Right renal pelvis (tissue), 4 donors: Measurements from ENCODE around the gene RBP4. TPM values are rescaled to one million over a fixed set of nuclear protein-coding genes. Genes with fewer than 3 reads are reported as not detected.
"Not testable (repeated sequence)": the region's sequence is repeated elsewhere in the genome, so short reads cannot be mapped to it uniquely, and the experiment has no call there.

Source experiments
- DNase-seq, 4 donors: peaks; one replicate each; pipeline ENCODE4 v3.0.0-alpha.2; 2013; ENCODE audit warnings: low read depth in 4 of 4, low spot score in 3 of 4, missing footprints in 1 of 4
- polyA plus RNA-seq, 4 donors: library from polyadenylated mRNA; unstranded; fragments of 120-200 nt; gene quantifications; one replicate each; pipeline ENCODE4 v1.2.1, GENCODE V29; 2013; ENCODE audit not compliant: insufficient read length in 4 of 4

The RBP4 gene
- polyA plus RNA-seq, 4 donors = 0.32 to 1.3 (median 0.46) TPM

DNA sequence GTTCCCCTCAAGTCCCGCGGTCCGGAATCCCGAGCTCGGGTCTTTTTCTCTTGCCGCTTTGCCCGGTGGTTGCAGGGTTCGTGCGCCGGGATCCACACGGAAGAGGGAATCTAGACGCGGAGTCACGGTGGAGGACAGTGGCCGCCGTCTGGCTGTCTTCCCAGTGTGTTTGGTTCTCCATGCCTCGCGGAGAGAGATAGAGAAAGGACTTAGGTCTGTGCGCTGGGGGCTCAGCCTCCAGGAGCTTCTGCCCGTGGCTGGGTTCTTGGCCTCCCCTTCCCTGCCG lies 33.0 kb downstream of the RBP4 start:
- DNase-seq = no peak

DNA sequence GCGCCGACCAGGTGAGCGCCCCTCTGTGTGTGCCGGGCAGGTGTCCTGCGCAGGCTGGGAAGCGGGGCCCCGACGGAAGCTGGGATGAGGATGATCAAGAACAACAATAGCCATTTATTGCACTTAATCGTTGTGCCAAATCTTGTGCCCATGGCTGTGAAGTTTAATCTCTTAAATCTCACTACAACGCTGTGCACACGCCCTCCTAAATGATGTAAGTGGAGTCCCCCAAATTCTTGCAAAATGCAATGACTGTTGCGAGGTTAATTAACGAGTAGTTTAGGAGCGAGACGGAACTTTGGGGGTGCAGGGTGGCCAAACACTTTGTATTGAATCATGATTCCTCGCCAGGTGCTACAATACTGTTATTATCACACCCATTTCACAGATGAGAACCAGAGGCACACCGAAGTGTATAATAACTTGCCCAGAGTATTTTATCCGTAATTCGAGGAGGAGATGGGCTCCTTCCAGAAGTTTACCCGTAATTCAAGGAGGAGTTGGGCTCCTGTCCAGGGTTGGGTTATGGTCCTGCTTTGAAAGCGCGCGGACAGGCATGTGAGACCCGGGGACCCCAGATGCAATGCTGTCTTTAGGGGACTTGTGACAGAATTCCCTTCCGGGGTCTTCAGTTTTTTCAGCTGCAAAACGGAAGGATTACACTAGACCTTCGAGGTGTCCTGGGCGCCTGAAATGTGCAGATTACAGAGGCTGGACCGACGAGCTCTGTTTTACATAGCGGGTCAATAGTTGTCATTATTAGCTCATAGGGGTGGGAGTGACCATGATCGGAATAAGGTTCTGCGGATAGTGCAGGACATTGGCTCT lies 33.5 kb downstream of the RBP4 start:
- no peak for DNase-seq

DNA sequence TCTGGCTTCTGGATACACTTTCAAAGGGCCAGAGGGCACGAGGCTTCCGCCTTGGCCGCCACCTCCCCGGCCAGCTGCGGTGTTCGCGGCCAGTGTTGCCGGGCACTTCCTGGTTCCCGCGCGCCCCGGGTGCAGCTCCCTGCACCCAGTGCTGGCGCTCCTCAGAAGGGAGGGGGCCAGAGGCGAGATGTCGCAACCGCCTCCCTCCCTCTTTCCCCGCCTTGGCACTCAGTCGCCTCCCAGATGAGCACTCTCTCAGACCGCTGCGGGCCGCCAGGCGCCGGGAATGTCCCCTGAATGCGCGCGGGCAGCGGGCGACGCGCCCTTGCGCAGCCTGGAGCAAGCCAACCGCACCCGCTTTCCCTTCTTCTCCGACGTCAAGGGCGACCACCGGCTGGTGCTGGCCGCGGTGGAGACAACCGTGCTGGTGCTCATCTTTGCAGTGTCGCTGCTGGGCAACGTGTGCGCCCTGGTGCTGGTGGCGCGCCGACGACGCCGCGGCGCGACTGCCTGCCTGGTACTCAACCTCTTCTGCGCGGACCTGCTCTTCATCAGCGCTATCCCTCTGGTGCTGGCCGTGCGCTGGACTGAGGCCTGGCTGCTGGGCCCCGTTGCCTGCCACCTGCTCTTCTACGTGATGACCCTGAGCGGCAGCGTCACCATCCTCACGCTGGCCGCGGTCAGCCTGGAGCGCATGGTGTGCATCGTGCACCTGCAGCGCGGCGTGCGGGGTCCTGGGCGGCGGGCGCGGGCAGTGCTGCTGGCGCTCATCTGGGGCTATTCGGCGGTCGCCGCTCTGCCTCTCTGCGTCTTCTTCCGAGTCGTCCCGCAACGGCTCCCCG lies 34.4 kb downstream of the RBP4 start, which contains the start of gene FFAR4:
TSS of gene FFAR4 (plus strand) at position 231 of the 842 bp plus-strand sequence. CDS start at position 287, 56 bp downstream.
- peak in 1 of 4 donors; percentile 21 for DNase-seq

DNA sequence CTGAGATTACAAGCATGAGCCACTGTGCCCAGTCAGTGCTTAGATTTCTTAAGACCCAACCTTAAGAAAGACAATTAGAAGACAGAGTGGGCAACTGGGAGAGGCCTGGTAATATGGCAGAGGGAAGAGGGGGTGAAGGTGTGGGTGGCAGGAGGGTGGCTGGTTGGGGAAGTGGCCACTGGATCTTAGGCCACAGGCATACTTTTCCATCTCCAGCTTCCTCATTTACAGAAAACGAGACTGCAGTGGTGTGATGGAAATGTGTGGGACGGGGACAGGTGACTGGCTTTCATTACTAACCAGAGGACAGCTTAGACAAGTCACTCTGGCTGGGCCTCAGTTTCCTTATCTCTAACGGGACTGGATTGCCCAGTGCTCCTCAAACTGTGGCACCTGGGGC lies 35.6 kb downstream of the RBP4 start:
- no peak for DNase-seq

DNA sequence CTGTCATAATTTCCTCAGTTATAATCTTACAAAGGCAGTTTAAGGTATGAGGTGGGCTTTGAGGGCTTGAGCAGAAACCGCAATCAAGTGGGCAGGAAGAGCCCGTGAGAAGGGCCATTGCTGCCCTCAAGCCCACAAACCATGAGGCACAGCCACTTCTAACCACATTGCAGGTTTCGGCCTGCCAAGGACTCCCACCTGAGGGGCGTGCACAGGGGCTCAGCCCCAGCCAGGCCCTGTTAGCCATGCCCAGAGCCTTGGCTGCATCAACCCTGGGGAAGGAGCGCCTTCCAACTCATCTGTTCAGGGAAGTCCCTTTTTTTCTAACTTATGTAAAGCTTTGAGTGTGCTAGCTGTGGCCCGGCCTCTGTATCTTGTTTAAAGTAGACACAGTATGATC lies 40.5 kb downstream of the RBP4 start:
- no peak for DNase-seq

DNA sequence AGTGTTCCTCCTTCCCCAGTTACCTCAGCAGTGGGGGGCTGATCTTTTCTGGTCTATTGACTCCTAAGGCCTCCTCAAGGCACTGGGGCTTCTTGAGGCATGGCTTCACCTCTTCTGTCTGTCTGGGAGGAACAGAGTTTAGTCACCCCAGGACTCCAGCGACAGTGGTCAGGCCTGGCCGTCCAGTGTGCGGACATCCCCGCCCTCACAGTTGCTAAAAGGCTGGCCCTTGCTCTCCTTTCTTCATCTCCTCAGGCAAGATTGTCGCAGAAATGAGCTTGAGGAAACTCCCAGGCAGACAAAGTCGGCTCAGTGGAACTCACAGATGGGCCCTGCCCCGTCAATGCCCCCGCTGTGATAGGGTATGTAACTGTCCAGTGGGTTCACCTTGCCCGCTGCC lies 41.5 kb downstream of the RBP4 start:
- DNase-seq = no peak

DNA sequence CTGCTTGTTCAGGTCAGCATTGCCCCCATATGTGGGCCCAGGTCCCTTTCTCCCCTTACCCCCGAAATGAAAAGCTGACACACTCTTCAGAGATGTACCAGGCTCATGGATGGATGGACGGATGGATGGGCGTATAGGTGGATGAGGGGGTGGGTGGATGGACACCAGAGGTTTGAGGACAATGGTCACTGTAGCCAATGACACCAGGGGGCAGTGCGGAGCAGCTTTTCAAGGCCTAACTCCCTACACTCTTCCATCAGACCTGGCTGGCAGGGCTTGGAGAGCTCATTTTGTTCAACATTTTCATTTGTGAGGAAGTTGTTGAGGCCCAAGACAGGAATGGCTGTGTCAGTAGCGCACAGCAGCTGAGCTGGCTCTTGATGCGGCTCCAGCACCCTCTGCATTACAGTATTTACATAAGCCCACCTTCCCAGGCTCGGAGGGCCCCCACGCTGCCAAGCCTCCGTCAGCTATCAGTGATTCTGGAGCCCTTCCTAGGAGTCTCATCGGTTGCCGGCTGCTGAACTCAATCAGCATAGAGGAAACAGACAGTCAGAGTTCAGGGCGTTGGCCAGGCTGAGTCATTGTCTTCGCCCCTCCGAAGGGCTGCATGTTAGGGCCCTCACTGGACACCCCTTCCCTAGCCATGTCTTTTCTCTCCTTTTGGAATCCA lies 46.1 kb downstream of the RBP4 start:
- DNase-seq = peak; percentile 47 to 58 (median 58)

DNA sequence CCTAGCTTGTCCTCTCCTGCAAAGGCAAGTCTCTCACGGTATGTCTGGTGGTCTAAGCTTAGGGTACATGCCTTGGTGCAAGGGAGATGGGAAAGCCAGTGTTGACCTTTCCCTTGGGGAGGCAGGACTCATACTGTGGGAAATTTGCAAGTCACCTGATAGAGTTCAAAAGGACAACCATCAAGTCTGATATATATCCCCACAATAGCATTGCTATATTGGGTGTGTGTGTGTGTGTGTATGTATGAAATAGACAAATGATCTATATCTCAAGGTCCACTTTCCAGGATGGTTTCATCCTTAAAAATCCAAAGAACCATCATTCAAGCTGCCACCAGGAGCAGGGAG lies 46.7 kb downstream of the RBP4 start:
- no peak for DNase-seq

DNA sequence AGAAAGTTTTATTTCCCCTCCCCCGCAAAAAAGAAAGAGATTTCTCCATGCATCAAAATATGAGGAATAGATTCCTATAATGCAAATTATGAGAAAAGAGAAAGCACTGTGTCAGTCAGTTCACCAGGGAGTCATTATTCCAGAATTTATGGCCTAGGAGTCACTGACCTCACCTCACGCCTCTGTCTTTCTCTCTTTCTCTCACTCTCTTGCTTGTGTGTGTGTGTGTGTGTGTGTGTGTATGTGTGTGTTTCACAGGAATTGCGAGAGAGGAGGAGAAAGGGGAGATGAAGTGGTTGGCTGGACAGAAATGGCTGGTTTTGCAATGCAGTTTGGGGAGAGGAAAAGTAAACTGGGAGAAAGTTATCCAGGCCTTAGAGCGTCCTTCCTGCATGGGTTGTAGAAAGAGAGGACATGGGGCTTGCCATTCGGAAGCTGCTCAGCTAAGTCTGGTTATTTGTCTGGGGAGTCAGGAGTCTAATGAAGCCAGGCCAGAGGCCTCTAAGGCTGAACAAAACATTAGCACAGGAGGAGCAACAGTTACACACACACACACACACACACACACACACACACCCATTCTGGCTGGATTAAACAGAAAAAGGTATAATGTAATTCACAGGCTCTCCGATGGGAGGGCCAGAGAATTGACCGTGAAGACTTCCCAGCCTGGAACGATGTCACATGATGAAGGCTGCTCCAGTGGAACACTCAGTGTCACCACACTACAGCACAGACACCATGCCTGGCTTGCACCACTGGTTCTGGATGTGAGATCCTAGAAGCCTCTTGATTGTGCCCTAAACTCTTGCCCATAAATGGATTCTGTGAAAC lies 47.3 kb downstream of the RBP4 start:
- DNase-seq = no peak

DNA sequence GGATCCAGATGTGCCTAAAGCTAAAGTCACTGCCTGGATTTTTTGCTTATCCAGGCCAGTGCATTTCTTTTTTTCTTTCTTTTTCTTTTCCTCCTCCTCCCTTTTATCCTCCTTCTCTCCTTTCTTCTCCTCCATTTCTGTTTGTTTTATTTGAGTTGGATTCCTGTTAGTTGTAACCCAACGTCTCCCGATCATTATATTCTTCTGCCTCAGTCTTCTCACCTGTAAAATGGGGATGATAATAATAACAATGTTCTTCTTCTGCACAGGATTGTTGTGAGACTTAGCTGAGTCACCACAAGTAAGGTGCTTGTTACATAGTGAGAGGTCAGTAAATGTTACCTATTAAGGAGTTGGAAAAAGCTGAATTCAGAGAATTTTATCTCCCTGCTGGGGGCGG lies 48.3 kb downstream of the RBP4 start:
- no peak for DNase-seq

DNA sequence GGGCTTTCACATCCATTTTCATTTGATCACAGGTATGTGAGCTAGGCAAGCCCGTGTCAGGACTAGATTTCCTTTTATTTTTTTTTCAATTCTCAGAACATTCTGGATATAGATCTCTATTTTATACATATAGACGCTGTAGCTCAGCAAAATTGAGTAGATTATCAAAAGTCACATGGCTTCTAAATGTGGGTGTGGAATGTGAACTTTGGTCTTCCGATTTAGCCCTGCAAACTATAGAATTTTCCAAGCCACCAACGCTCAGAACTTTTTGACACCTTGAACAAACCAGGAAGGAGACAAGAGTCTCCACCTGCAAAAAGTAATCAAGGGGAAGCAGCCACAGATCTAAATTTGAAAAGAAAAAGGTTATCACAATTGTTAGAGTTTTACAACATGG lies 50.4 kb downstream of the RBP4 start:
- DNase-seq = no peak

DNA sequence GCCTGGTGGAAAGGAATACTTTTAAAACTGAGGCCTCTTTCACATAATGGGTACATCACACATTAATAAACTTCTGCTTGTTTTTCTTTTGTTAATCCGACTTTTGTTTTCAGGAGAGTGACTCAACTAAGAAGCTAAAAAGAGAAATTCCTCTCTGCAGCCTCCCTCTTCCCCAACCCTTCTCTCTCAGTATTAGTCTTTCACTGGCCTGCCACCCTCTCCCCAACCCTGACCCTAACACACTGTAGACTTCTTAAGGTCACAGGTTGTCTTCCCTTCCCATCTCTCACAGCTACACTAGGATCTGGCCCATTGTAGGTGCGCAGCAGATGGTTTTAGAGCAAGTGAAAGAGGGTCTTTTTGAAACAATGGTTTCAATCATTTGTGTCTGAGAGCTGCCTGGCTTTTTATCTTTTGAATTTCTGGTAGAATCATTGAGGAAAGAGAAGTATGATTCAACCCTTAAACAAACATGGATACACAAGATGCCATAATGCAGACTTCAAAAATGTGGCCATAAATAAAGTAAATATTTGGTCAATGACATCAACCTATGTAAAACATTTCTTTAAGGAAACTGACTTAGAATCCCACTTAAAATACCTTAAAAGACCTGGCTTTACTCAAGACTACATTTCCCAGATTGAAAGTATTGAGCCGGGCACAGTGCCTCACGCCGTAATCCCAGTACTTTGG lies 52.5 kb downstream of the RBP4 start:
- DNase-seq = no peak

DNA sequence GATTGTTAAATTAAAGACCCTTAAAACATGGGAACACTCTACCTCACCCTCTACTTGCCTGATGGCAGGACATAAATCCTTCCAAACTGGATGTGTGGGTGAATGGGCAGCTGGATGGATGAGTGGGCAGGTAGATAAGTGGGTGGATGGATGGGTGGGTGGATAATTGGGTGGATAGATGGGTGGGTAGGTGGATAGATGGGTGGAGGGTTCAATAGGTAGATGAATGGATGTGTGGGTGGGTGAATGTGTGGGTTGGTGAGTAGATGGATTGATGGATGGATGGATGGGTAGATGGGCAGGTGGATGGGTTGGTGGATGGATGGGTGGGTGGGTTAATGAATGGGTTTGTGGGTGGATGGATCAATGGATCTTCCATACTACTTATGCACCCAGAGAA lies 53.5 kb downstream of the RBP4 start:
- DNase-seq = no peak

DNA sequence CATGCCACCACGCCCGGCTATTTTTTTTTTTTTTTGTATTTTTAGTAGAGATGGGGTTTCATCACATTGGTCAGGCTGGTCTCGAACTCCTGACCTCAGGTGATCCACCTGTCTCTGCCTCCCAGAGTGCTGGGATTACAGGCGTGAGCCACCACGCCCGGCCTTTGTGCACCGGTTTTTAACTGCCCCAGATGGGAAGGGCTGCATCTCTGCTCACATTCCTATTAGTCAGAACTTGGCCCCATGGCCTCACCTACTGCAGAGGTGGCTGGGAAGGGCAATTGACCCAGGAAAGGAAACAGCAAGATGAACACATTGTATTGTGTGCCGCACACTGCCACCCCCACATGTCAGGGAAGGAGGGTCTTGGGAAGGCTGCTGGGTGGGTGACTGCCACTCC lies 54.0 kb downstream of the RBP4 start:
- not testable (repeated sequence) for DNase-seq

DNA sequence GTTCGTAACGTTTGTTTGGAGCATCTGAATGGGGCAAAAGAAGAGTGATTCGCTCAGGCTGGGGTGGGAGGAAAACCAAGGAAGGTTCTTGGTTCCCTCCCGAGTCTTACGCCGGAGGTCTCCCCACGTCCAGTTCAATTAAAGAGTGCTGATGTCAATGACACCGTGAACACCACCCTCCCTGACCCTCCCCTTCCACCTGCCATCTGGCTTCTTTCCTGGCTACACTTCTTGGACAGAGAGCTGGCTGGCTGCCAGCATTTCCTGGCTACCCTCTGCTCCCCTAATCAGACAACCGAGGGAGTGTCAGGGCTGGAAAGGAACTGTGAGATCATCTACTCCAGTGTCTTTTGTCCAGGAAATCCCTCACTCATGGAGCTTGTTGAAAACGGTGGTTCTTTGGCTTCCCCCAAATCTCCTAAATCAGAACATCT lies 58.7 kb downstream of the RBP4 start:
- peak in 2 of 4 donors; percentile 29 to 33 for DNase-seq

Other genes with a start within 250 kb of the RBP4 start
- gene MYOF, start 118.9 kb downstream of the RBP4 start, polyA plus RNA-seq = 10 to 100 TPM; 29.9 to 40.2 (median 32.6) TPM
- gene CEP55, start 104.6 kb downstream of the RBP4 start, polyA plus RNA-seq = 10 to 100 TPM; 13.2 to 17.0 (median 15.6) TPM
- gene FFAR4, start 34.6 kb downstream of the RBP4 start, polyA plus RNA-seq = under 1 TPM in 1 of 4 donors, not detected in 3; 0.01 TPM
- under 1 TPM; 0.33 to 0.69 (median 0.48) TPM for gene PDE6C, start 11.3 kb upstream of the RBP4 start, polyA plus RNA-seq
- 10 to 100 TPM; 27.1 to 39.3 (median 32.3) TPM for gene FRA10AC1, start 101.4 kb upstream of the RBP4 start, polyA plus RNA-seq
- 1 to 10 TPM; 4.5 to 8.2 (median 7.2) TPM for gene LGI1, start 156.7 kb upstream of the RBP4 start, polyA plus RNA-seq